ENCODE results near the gene LEPROT.
A peak's percentile ranks its signal among the peaks of the same experiment; 100 is the strongest.

Gene LEPROT

GRCh38 chr1:65386439-65386838 is 34.0 kb upstream of the LEPROT start:
- CTCF ChIA-PET = no interaction called here

GRCh38 chr1:65387821-65388220 is 32.6 kb upstream of the LEPROT start:
- H3K4me3 ChIP-seq (ENCODE audit: low read depth, low read length) = no peak overlapping the region
- ChIA-PET CTCF (interaction anchor here (1.3 kb wide), 1 partner anchor 300 kb away, joined by 3 read pairs; no protein-coding TSS in a partner anchor), POLR2A (no interaction called here)
- TF ChIP-seq CTCF (IDR thresholded peaks at IDR 0.05; ENCODE audit: insufficient read depth, low read length, missing control alignments) = no peak
- DNase-seq (ENCODE audit: low read depth, low spot score) = no peak

More at GRCh38 chr1:65386439-65386838, 34.0 kb upstream of the LEPROT start:
- DNase-seq (ENCODE audit: low read depth, low spot score) = no peak
- POLR2A ChIA-PET = no interaction called here
- no peak overlapping the region for H3K4me3 ChIP-seq (ENCODE audit: low read depth, low read length)
- TF ChIP-seq CTCF (IDR thresholded peaks at IDR 0.05; ENCODE audit: insufficient read depth, low read length, missing control alignments) = no peak

GRCh38 chr1:65388908-65389695 is 31.4 kb upstream of the LEPROT start:
- no peak overlapping the region for H3K4me3 ChIP-seq (ENCODE audit: low read depth, low read length)
- DNase-seq (ENCODE audit: low read depth, low spot score) = no peak
- ChIA-PET POLR2A (no interaction called here), CTCF (interaction anchor here (1.3 kb wide), 1 partner anchor 299 kb away, joined by 3 read pairs; no protein-coding TSS in a partner anchor)
- no peak for TF ChIP-seq CTCF (IDR thresholded peaks at IDR 0.05; ENCODE audit: insufficient read depth, low read length, missing control alignments)

GRCh38 chr1:65392497-65392896 is 28.0 kb upstream of the LEPROT start:
- TF ChIP-seq CTCF (IDR thresholded peaks at IDR 0.05; ENCODE audit: insufficient read depth, low read length, missing control alignments) = no peak
- no peak overlapping the region for H3K4me3 ChIP-seq (ENCODE audit: low read depth, low read length)
- DNase-seq (ENCODE audit: low read depth, low spot score) = no peak
- ChIA-PET CTCF (no interaction called here), POLR2A (no interaction called here)

- TF ChIP-seq CTCF (IDR thresholded peaks at IDR 0.05; ENCODE audit: insufficient read depth, low read length, missing control alignments) = no peak
- CTCF ChIA-PET = interaction anchor here (1.5 to 1.6 kb wide), 2 partner anchors 16 to 294 kb away, joined by 4 read pairs; no protein-coding TSS in a partner anchor
- no peak overlapping the region for H3K4me3 ChIP-seq (ENCODE audit: low read depth, low read length)
- peak; percentile 7 for DNase-seq (ENCODE audit: low read depth, low spot score)
- POLR2A ChIA-PET = no interaction called here
These were observed 27.1 kb upstream of the LEPROT start for GRCh38 chr1:65393347-65393746.

GRCh38 chr1:65393928-65394327 is 26.5 kb upstream of the LEPROT start:
- POLR2A ChIA-PET = no interaction called here
- CTCF ChIA-PET = interaction anchor here (1.5 to 1.6 kb wide), 2 partner anchors 16 to 294 kb away, joined by 4 read pairs; no protein-coding TSS in a partner anchor

More at GRCh38 chr1:65393928-65394327, 26.5 kb upstream of the LEPROT start:
- no peak for DNase-seq (ENCODE audit: low read depth, low spot score)
- TF ChIP-seq CTCF (IDR thresholded peaks at IDR 0.05; ENCODE audit: insufficient read depth, low read length, missing control alignments) = no peak
- H3K4me3 ChIP-seq (ENCODE audit: low read depth, low read length) = no peak overlapping the region
